GM18951 (cell line): ENCODE data around the gene ZMYM2.

Experiments
- POLR2A ChIP-seq: IDR thresholded peaks from 4 replicates; pipeline ENCODE4 v1.6.1; 2011; ENCODE audit warnings: mild to moderate bottlenecking; ENCODE audit not compliant: insufficient read length, insufficient read depth; ENCODE audit errors: extremely low read depth
- in situ Hi-C: fragments of 300-500 bp; cut with MboI; formaldehyde crosslinking; loops from one replicate; pipeline ENCODE4 v1.12.0; 2022; ENCODE audit warnings: low sequenced_read_pairs, mixed read lengths, inconsistent platforms; ENCODE audit not compliant: unreplicated experiment

Gene ZMYM2

GRCh38 chr13:19958155-19959111 lies at the start of gene ZMYM2:
Gene ZMYM2, plus strand, starts transcription at chr13:19958727. Its CDS starts 34,346 bp downstream, at chr13:19993073.
- TF ChIP-seq POLR2A, result peak; percentile 64
- in situ Hi-C loops, result no loop called here

GRCh38 chr13:19910336-19911072 lies 48.0 kb upstream of the ZMYM2 start:
- no peak for TF ChIP-seq POLR2A
- in situ Hi-C loops, result no loop called here

- TF ChIP-seq POLR2A, result no peak
- in situ Hi-C loops, result no loop called here
These were observed 31.3 kb upstream of the ZMYM2 start for GRCh38 chr13:19927117-19927748.

DNA sequence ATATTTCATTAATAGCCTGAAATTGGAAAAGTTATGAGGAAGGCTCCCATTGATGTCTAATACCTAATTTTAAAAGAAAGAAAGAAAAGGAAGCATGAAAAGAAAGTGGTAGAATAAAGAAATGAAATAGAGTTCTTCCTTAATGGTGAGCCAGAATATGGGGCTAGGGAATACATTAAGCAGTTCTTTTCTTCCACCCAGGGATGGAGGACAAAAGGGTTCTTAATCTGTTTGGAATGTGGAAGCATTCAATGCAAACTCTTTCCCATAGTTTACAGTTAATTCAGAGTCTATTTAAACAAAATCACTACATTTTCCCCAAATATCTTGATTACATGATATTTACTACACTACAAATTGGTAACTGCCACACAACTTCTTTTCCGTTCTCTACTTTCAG lies 18.4 kb upstream of the ZMYM2 start:
- in situ Hi-C loops, result no loop called here
- no peak for TF ChIP-seq POLR2A

- TF ChIP-seq POLR2A, result no peak
- in situ Hi-C loops, result no loop called here
These were observed 8.2 kb upstream of the ZMYM2 start for GRCh38 chr13:19950374-19950773.

GRCh38 chr13:19952850-19953249 lies 5.7 kb upstream of the ZMYM2 start:
- TF ChIP-seq POLR2A, result no peak
- in situ Hi-C loops, result no loop called here

DNA sequence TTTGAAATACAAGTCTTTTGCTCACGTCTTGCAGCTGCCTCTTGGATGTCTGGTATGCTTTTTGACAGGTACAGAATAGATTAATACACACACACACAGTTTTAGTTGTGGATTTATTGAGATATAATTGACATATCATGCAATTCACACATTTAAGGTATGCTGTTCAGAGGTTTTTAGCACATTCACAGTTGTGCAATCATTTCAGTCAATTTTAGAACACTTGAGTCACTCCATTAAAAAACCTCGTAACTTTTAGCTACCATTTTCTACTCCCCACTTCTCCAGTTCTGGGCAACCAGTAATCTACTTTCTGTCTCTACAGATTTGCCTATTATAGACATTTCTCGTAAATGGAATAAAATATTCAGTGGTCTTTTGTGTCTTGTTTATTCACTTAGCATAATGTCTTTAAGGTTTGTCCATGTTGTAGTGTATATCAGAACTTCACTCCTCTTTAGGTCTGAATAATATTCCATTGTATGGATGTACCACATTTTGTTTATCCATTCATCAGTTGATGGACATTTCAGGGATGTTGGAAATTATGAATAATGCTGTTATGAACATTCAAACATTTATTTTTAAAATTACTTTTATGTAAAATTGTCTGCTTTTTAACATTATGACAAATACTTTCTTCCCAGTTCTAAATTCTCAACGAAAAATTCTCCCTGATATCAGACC lies 2.5 kb upstream of the ZMYM2 start:
- in situ Hi-C loops, result no loop called here
- no peak for TF ChIP-seq POLR2A

- TF ChIP-seq POLR2A, result peak; percentile 61
- in situ Hi-C loops, result no loop called here
These were observed 990 bp upstream of the ZMYM2 start for GRCh38 chr13:19957320-19958154.

GRCh38 chr13:19959141-19959830 lies 759 bp downstream of the ZMYM2 start:
- in situ Hi-C loops, result no loop called here
- no peak for TF ChIP-seq POLR2A

- TF ChIP-seq POLR2A, result peak; percentile 40
These were observed 1.5 kb downstream of the ZMYM2 start for GRCh38 chr13:19959831-19960652.

DNA sequence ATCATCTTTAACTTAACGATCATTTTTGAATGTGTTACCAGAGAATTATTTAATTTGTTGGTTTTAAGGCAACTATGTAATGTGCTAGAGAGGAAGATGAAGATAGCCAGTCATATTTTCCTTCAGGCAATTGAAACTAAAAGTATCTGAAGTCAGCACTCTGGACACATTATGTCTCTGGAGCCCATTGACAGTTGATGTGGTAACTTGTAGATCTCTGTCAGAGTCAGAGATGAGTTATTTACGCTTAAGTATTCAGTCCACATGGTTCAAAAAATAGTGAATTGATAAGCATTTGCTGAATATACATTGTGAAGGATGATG lies 2.1 kb downstream of the ZMYM2 start:
- in situ Hi-C loops, result no loop called here
- TF ChIP-seq POLR2A, result no peak

More at GRCh38 chr13:19959831-19960652, 1.5 kb downstream of the ZMYM2 start:
- in situ Hi-C loops, result no loop called here

DNA sequence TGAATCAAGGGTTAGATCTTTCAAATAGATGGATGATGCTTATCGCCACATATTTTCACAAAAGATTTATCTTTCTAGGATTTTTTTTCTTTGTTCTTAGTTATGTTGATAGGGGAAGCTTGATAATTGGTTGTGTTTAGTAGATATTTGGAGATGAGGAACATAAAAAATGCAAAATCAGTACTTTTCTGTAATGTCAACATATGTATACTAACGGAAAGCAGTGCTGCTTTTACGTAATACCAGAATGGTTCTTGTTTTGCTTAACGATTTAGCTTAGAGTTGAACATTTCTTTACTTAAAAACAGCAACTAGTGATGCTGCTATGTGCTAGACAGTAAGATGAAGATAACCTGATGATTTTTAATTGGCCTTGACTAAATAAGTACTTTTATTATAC lies 3.0 kb downstream of the ZMYM2 start:
- TF ChIP-seq POLR2A, result no peak
- in situ Hi-C loops, result no loop called here
